Cardiac muscle cell (in vitro differentiated cells and primary cell): ENCODE results near the gene DERL3. TPM values are rescaled to one million over a fixed set of nuclear protein-coding genes. Genes with fewer than 3 reads are reported as not detected.

ENCODE experiments used
- DNase-seq, 2 donors: peaks; one replicate each; pipeline versions ENCODE4 v3.0.0 to v3.0.0-alpha.2; 2010 to 2017; ENCODE audit warnings: low read depth in 1 of 2, low spot score in 1 of 2
- H3K27ac ChIP-seq: fragments of 200-600 bp; sonication (generic); 2 replicates; pipeline ENCODE4 v1.5.1; 2016
- H3K27me3 ChIP-seq: fragments of 200-600 bp; sonication (generic); 2 replicates; pipeline ENCODE4 v1.6.0; 2016; ENCODE audit warnings: control low read depth
- H3K36me3 ChIP-seq: fragments of 200-600 bp; sonication (generic); 2 replicates; pipeline ENCODE4 v1.5.1; 2016; ENCODE audit warnings: control low read depth
- H3K4me1 ChIP-seq: fragments of 200-600 bp; sonication (generic); 2 replicates; pipeline ENCODE4 v1.8.1; 2017; ENCODE audit warnings: low read depth, mild to moderate bottlenecking, mixed run types
- H3K4me3 ChIP-seq: fragments of 200-600 bp; sonication (generic); 2 replicates; pipeline ENCODE4 v1.5.1; 2016; ENCODE audit warnings: mild to moderate bottlenecking
- H3K9me3 ChIP-seq: fragments of 200-600 bp; sonication (generic); 2 replicates; pipeline ENCODE4 v1.5.1; 2017; ENCODE audit warnings: low read depth, mild to moderate bottlenecking, control low read depth
- polyA plus RNA-seq: library from polyadenylated mRNA; unstranded; fragments of >200 nt; fragmentation: Nextera tagmentation; extraction: Ambion mirVana; gene quantifications from 2 replicates; pipeline ENCODE4 v1.2.1, GENCODE V29; 2016
- total RNA-seq: library from RNA; depleted of rRNA; stranded (reverse); fragments of >200 nt; gene quantifications from 2 replicates; pipeline ENCODE4 v1.2.3, GENCODE V29; 2016
- TF ChIP-seq, protein P1 (sequence below): IDR thresholded peaks from 2 replicates; pipeline ENCODE4 v1.5.1; 2012; ENCODE audit warnings: low read depth, mild to moderate bottlenecking, low read length

Gene DERL3
- total and polyA plus RNA-seq, 2 experiments from 2014 or later: 18.0 to 55.3 TPM

DNA sequence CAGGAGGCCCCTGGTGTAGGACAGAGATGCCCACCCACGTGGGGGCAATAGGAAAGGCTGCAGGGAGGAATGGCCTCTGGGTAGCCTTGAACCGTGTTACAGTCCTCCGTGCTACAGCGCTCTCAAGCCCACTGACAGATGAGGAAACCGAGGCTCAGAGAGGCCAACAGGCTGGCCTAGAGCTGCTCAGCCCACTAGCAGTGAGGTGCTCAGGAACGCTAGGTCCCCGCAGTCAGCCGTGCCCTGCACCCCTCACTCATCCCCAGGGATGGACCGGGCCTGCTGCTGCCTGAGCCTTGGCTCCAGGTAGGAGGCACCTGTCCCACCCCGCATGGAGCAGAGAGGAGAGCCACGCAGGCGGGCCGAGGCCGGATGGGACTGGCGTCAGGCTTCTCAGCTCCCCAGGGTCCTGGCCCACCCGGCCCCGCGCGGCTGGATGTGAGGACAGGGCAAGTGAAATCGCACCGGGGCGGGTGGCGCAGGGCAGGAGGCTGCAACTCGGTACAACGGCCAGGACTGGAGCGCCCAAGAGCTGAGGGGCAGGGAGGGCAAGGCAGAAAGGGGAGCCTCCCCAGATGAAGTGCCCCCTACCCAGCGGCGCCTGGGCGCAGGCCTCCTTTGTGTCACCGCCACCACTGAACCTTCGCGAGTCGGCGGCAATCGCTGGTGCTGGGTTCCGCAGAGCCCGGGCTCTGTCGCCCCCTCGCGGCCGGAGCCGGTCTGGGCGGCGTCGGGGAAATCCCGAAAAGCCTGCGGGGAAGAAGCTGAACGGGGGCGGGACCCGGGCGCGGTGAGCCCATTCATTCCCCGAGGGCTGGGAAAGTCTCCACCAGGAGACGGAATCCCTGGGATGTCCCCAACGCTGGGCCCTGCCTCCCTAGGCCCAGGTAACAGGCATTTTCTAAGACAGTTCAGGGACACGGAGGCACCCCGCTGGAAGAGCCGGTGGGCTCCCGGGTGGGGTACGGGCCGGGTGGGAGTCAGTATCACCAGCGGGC, 10.5 kb upstream of the DERL3 start:
- Histone ChIP-seq H3K27ac (no peak overlapping the region), H3K27me3 (no peaks in the 10 kb centered on the region), H3K9me3 (no peaks in the 10 kb centered on the region), H3K4me3 (no peak overlapping the region), H3K36me3 (no peaks in the 10 kb centered on the region), H3K4me1 (peaks cover 24% of the 10 kb centered on the region)
- TF ChIP-seq, protein P1, sequence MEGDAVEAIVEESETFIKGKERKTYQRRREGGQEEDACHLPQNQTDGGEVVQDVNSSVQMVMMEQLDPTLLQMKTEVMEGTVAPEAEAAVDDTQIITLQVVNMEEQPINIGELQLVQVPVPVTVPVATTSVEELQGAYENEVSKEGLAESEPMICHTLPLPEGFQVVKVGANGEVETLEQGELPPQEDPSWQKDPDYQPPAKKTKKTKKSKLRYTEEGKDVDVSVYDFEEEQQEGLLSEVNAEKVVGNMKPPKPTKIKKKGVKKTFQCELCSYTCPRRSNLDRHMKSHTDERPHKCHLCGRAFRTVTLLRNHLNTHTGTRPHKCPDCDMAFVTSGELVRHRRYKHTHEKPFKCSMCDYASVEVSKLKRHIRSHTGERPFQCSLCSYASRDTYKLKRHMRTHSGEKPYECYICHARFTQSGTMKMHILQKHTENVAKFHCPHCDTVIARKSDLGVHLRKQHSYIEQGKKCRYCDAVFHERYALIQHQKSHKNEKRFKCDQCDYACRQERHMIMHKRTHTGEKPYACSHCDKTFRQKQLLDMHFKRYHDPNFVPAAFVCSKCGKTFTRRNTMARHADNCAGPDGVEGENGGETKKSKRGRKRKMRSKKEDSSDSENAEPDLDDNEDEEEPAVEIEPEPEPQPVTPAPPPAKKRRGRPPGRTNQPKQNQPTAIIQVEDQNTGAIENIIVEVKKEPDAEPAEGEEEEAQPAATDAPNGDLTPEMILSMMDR: peak; percentile 95
- peak; percentile 78 to 85 for DNase-seq

DNA sequence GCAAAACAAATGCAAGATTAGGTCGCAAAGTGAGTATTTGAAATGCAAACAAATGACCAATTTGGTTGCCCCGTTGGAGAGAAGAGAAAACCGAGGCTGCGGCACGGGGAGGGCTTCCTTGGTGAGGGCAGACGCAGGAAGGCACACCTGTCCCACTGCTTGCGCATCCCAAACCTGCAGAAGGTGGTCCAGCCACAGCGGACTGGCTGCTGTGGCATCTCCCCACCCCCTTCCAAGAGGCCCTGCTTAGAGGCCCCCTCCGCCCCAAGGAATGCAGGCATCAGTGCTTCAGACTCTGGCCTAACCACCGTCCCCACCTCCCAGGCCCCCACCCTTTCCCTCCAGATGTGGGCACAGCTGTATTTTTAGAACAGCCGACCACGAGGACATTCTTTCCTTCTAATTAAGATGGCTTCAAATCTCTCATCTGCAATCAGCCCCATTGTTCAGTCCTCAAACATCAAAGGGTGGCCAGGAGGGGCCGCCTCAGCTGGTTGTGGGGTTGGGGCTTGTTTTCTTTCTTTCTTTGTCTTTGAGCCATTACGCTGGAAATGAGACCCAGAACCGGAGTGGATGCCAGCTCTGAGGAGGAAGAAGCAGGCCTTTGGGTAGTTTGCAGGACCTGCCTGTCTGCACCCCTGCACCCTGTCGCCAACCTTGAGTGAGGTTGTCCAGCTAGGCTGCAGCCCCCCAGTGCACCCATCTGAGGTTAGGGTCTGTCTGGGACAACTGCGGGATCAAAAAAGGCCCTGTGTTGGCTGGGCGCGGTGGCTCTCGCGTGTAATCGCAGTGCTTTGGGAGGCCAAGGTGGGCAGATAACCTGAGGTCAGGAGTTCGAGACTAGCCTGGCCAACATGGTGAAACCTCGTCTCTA, 9.4 kb upstream of the DERL3 start:
- H3K27ac ChIP-seq: peak overlapping the region; percentile 42
- peak in 1 of 2 donors; percentile 51 for DNase-seq
- H3K27me3 ChIP-seq: no peaks in the 10 kb centered on the region
- H3K9me3 ChIP-seq: no peaks in the 10 kb centered on the region
- H3K36me3 ChIP-seq: no peaks in the 10 kb centered on the region
- H3K4me1 ChIP-seq: peaks cover 34% of the 10 kb centered on the region
- H3K4me3 ChIP-seq: no peak overlapping the region
- TF ChIP-seq, protein P1: no peak

DNA sequence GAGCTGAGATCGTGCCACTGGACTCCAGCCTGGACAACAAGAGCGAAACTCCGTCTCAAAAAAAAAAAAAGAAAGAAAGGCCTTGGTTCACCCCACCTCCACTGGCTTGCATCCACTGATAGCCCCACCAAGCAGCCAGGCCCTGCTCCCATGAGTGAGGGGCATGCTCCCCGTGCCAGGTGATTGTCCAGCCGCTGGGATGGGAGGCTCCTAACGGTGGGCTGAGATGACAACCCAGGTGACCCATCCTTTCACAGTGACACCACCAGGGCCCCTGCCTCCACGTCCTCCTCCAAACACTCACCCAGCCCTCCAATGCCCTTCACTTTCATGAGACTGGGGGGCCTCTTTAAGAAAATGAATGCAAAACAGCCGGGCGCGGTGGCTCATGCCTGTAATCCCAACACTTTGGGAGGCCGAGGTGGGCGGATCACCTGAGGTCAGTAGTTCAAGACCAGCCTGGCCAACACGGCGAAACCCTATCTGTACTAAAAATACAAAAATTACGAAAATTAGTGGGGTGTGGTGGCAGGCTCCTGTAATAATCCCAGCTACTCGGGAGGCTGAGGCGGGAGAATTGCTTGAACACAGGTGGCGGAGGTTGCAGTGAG, 8.6 kb upstream of the DERL3 start:
- no peak overlapping the region for H3K4me3 ChIP-seq
- no peaks in the 10 kb centered on the region for H3K9me3 ChIP-seq
- H3K4me1 ChIP-seq: peaks cover 42% of the 10 kb centered on the region
- DNase-seq: no peak
- H3K36me3 ChIP-seq: no peaks in the 10 kb centered on the region
- no peaks in the 10 kb centered on the region for H3K27me3 ChIP-seq
- no peak overlapping the region for H3K27ac ChIP-seq
- TF ChIP-seq, protein P1: no peak

DNA sequence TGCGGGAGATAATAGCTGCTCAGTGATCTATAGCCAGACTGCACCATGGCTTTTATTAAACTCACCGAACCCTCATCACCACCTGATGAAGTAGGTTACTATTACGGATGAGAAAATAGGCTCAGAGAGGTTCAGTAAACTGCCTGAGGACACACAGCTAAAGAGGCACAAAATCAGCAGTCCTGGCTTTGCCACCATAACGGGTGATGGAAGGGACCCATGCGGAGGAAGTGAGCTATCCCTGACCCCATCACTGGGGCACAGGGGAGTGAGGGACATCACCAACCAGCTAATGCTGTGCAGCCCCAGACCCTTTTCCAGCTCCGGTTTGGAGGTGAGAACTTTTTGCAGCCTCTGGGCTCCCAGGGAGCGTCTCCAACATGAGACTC, 7.3 kb upstream of the DERL3 start:
- DNase-seq: no peak
- Histone ChIP-seq H3K4me1 (peaks cover 53% of the 10 kb centered on the region), H3K36me3 (no peaks in the 10 kb centered on the region), H3K9me3 (no peaks in the 10 kb centered on the region), H3K4me3 (no peak overlapping the region), H3K27me3 (no peaks in the 10 kb centered on the region), H3K27ac (peak overlapping the region; percentile 86)
- TF ChIP-seq, protein P1: no peak
